Neural crest cell (in vitro differentiated cells): ENCODE data around the gene WNT9A. TPM values are rescaled to one million over a fixed set of nuclear protein-coding genes. Genes with fewer than 3 reads are reported as not detected.

Experiments
- DNase-seq: peaks from one replicate; pipeline ENCODE4 v3.0.0; 2021; ENCODE audit warnings: low read depth, mixed read lengths, low spot score
- H3K27ac Mint-ChIP-seq: one replicate; pipeline ENCODE4 v1.8.0; 2021; ENCODE audit warnings: mild to moderate bottlenecking, mixed read lengths; ENCODE audit not compliant: unreplicated experiment
- H3K27me3 Mint-ChIP-seq: 2 replicates; pipeline ENCODE4 v1.8.0; 2021; ENCODE audit warnings: low read depth, mild to moderate bottlenecking, mixed read lengths
- H3K36me3 Mint-ChIP-seq: 2 replicates; pipeline ENCODE4 v1.8.0; 2021; ENCODE audit warnings: low read depth, mild to moderate bottlenecking, mixed read lengths
- H3K4me1 Mint-ChIP-seq: 2 replicates; pipeline ENCODE4 v1.8.0; 2021; ENCODE audit warnings: mixed read lengths
- H3K4me3 Mint-ChIP-seq: one replicate; pipeline ENCODE4 v1.8.0; 2021; ENCODE audit warnings: mild to moderate bottlenecking, mixed read lengths
- H3K9me3 Mint-ChIP-seq: 2 replicates; pipeline ENCODE4 v1.8.0; 2021; ENCODE audit warnings: mixed read lengths
- total RNA-seq: library from RNA; stranded (reverse); gene quantifications from 2 replicates; pipeline ENCODE4 v1.2.1, GENCODE V29; 2021
- TF ChIP-seq, protein P1 (sequence below): fragments of 200-600 bp; sonication (generic); conservative IDR thresholded peaks from 2 replicates; pipeline ENCODE4 v1.5.0; 2021; ENCODE audit warnings: antibody characterized with exemption, mild to moderate bottlenecking

Gene WNT9A
- total RNA-seq, 1 donor from 2014 or later, result 0.54 TPM

GRCh38 chr1:227947386-227947675 lies 401 bp downstream of the WNT9A start:
- Mint-ChIP-seq H3K9me3 (no peaks in the 10 kb centered on the region), H3K4me3 (peak overlapping the region; percentile 80), H3K36me3 (no peaks in the 10 kb centered on the region), H3K4me1 (peaks cover 4% of the 10 kb centered on the region), H3K27ac (no peak overlapping the region), H3K27me3 (peaks cover 28% of the 10 kb centered on the region)
- no peak for DNase-seq
- TF ChIP-seq, protein P1, sequence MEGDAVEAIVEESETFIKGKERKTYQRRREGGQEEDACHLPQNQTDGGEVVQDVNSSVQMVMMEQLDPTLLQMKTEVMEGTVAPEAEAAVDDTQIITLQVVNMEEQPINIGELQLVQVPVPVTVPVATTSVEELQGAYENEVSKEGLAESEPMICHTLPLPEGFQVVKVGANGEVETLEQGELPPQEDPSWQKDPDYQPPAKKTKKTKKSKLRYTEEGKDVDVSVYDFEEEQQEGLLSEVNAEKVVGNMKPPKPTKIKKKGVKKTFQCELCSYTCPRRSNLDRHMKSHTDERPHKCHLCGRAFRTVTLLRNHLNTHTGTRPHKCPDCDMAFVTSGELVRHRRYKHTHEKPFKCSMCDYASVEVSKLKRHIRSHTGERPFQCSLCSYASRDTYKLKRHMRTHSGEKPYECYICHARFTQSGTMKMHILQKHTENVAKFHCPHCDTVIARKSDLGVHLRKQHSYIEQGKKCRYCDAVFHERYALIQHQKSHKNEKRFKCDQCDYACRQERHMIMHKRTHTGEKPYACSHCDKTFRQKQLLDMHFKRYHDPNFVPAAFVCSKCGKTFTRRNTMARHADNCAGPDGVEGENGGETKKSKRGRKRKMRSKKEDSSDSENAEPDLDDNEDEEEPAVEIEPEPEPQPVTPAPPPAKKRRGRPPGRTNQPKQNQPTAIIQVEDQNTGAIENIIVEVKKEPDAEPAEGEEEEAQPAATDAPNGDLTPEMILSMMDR, result no peak

DNA sequence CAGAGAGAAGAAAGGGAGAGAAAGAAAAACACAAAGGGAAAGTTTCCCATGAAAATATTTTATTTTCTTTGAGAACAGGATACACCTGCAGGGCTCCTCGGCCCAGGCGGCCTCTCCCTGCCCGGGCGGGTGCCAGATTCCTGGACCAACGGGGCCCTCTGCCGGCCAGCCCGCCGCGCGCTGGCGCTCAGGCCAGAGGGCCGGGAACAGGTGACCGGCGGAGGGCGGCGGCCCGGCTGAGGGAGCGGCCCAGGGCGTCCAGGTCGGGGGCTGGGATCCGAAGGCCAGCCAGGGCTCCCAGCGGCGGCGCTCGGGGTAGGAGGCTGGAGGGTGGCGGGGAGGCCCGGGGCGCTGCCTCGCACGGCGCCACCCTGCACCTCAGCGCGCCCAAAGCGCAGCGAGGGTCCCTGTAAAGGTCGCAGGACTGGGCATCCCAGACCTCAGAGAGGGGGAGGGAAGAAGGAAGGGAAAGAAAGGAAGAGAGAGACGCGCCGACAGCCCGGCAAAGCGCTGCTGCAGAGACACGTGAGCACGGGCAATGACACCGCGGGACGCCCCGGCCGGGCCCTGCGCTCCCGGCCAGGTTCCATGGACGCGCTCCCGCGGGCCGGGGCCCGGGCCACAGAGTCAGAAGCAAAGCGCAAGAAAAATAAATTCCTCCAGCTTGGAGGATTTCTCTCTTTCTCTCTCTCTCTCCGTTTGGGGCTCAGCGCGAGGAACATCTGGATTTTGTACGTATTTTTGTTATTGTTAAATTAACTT lies 927 bp downstream of the WNT9A start:
- Mint-ChIP-seq H3K9me3 (no peaks in the 10 kb centered on the region), H3K4me1 (peaks cover 4% of the 10 kb centered on the region), H3K36me3 (no peaks in the 10 kb centered on the region), H3K27ac (no peak overlapping the region), H3K4me3 (peak overlapping the region; percentile 80), H3K27me3 (peaks cover 28% of the 10 kb centered on the region)
- TF ChIP-seq, protein P1, result peak; percentile 88
- peak; percentile 61 for DNase-seq

GRCh38 chr1:227945891-227946623 lies 1.7 kb downstream of the WNT9A start:
- peak overlapping the region; percentile 83 for H3K4me3 Mint-ChIP-seq
- H3K27ac Mint-ChIP-seq, result no peak overlapping the region
- no peaks in the 10 kb centered on the region for H3K36me3 Mint-ChIP-seq
- H3K9me3 Mint-ChIP-seq, result no peaks in the 10 kb centered on the region
- no peak for DNase-seq
- H3K27me3 Mint-ChIP-seq, result peaks cover 28% of the 10 kb centered on the region
- peaks cover 4% of the 10 kb centered on the region for H3K4me1 Mint-ChIP-seq
- TF ChIP-seq, protein P1, result no peak

DNA sequence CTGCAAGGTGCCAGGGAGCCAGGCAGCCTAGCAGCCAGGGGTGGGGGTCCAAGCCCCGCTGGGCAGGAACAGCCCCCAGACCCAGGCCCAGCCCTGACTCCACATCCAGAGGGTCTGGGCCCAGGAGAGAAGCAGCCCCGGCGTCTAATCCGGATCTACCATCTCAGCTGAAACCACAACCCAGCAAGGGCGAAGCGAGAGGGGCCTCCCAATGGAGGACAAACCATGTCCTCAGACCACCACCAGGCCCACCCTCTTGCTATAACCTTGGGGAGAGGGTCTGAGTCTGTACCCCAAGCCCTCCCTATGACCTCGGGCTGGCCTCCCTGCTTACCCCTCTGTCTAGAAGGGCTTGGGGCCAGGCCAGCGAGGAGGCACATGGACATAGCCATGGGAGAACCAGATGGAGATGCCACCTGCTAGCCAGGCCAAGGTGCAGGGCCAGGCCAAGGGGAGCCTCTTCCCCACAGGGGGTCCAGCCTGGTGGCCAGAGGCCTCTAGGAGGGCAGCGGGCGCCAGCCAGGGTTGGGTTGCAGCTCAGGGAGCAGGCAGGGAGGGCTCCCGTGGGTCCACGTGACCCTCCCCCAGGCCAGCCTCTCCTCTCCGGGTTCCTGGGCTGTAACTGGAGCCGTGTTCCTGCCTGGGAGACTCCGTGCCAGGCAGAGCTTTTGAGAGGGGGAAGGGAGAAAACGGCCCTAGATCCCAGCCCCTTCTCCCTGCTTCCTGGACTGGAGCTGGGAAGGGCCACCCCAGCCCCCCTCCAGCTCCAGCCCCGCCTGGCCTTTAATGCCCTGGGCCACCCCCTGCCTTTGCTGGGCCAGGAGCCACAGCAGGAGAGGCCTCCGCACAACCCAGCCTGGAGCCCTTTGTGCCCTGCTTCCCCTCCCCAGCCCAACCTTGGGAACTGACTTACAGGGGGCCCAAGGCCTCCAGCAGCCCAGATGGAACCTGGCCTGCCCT lies 2.5 kb downstream of the WNT9A start:
- Mint-ChIP-seq H3K27me3 (peaks cover 23% of the 10 kb centered on the region), H3K27ac (no peak overlapping the region), H3K9me3 (no peaks in the 10 kb centered on the region), H3K4me3 (no peak overlapping the region), H3K4me1 (peaks cover 4% of the 10 kb centered on the region), H3K36me3 (no peaks in the 10 kb centered on the region)
- TF ChIP-seq, protein P1, result no peak
- no peak for DNase-seq
